ENCODE data around the gene MFSD2A. TPM values are rescaled to one million over a fixed set of nuclear protein-coding genes. Genes with fewer than 3 reads are reported as not detected.

Gene MFSD2A
- polyA plus RNA-seq, 1 of the 3 experiments (the other 2 are of a cell fraction), result 6.3 TPM

GRCh38 chr1:39996396-39997004 is 41.6 kb downstream of the MFSD2A start:
- Histone ChIP-seq H3K36me3 (replicated peaks in 1 of 2; ENCODE audit: control insufficient read depth in 1 of 2, insufficient read depth in 2 of 2, low read length in 1 of 2) (no peaks in the 10 kb centered on the region), H2AFZ (ENCODE audit: low read depth) (no peak overlapping the region), H3F3A (replicated peaks; ENCODE audit: insufficient read depth) (no peaks in the 10 kb centered on the region), H3K4me1 (ENCODE audit: control insufficient read depth in 1 of 2, insufficient read depth in 2 of 2, low read depth in 1 of 2, low read length in 1 of 2) (no peaks in the 10 kb centered on the region; a peak in 1 of 4 replicates), H3K4me2 (no peak overlapping the region), H3K9me3 (no peaks in the 10 kb centered on the region), H3K9ac (no peak overlapping the region), H3K9me2 (no peaks in the 10 kb centered on the region), H3K4me3 (ENCODE audit: low read depth in 2 of 2, low read length in 1 of 2) (no peak overlapping the region), H3K27me3 (ENCODE audit: insufficient read depth) (no peaks in the 10 kb centered on the region), H3K27ac (ENCODE audit: low read depth in 2 of 2, low read length in 1 of 2) (no peak overlapping the region), H4K20me1 (ENCODE audit: insufficient read depth) (no peaks in the 10 kb centered on the region), H3K79me2 (ENCODE audit: insufficient read depth) (no peaks in the 10 kb centered on the region)
- TF ChIP-seq RXRA (IDR thresholded peaks at IDR 0.05; ENCODE audit: borderline replicate concordance, low read depth) (no peak), FOSL2 (IDR thresholded peaks at IDR 0.05; ENCODE audit: borderline replicate concordance, low read depth) (no peak), EZH2phosphoT487 (IDR thresholded peaks at IDR 0.05; ENCODE audit: borderline replicate concordance, low read depth) (no peak), SIN3A (IDR thresholded peaks at IDR 0.05; ENCODE audit: borderline replicate concordance, low read depth, low read length) (no peak), MXI1 (IDR thresholded peaks at IDR 0.05; ENCODE audit: low read depth, low read length) (no peak), MAX (IDR thresholded peaks at IDR 0.05; ENCODE audit: low read depth) (no peak), POLR2AphosphoS5 (IDR thresholded peaks at IDR 0.05; ENCODE audit: low read depth, low read length) (no peak), USF2 (IDR thresholded peaks at IDR 0.05; ENCODE audit: borderline replicate concordance, low read depth, low read length) (no peak), TCF12 (IDR thresholded peaks at IDR 0.05) (no peak), JUND (IDR thresholded peaks at IDR 0.05) (no peak), TEAD4 (IDR thresholded peaks at IDR 0.05; ENCODE audit: borderline replicate concordance, insufficient read depth) (no peak), MEF2A (IDR thresholded peaks at IDR 0.05; ENCODE audit: borderline replicate concordance, low read depth) (no peak), NRF1 (IDR thresholded peaks at IDR 0.05; ENCODE audit: low read depth, low read length) (no peak), CHD2 (IDR thresholded peaks at IDR 0.05; ENCODE audit: low read length, partially characterized antibody) (no peak)
- POLR2A ChIA-PET, result no interaction called here
- CTCF ChIA-PET, result interaction anchor here (1.1 kb wide), 1 partner anchor 23 kb away, joined by 7 read pairs; no protein-coding TSS in a partner anchor
- no peak for DNase-seq

DNA sequence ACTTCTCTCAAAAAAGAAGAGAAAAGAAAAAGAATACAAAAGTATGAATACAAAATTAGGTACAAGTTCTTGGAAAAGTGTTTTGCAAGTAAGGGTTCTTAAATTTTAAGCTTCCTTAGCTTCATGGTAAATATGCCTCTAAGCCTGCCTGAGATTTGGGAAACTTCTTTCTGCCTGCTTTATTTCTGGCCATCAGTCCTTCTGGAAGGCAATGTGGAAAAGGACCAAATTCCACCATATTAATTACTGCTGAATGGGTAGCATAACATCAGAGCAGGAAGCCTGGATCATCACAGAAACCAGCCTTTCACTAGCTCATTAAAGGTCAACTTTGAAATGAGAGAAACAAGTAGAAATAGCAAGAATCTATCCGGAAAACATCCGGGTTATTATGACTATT is 46.5 kb downstream of the MFSD2A start:
- ChIA-PET CTCF (interaction anchor here (0.7 to 1.3 kb wide), 2 partner anchors 34 to 82 kb away, joined by 3 to 5 read pairs; no protein-coding TSS in a partner anchor), POLR2A (interaction anchor here (0.5 kb wide), 1 partner anchor 10 kb away, joined by 4 read pairs; no protein-coding TSS in a partner anchor)
- H3F3A ChIP-seq (replicated peaks; ENCODE audit: insufficient read depth), result no peaks in the 10 kb centered on the region
- DNase-seq, result no peak
- TF ChIP-seq RFX5 (IDR thresholded peaks at IDR 0.05; ENCODE audit: low read length) (no peak), USF1 (IDR thresholded peaks at IDR 0.05; ENCODE audit: borderline replicate concordance, low read depth) (no peak), NRF1 (IDR thresholded peaks at IDR 0.05; ENCODE audit: low read depth, low read length) (no peak), MXI1 (IDR thresholded peaks at IDR 0.05; ENCODE audit: low read depth, low read length) (no peak), NFIC (IDR thresholded peaks at IDR 0.05; ENCODE audit: borderline replicate concordance) (no peak), RXRA (IDR thresholded peaks at IDR 0.05; ENCODE audit: borderline replicate concordance, low read depth) (no peak), TCF12 (IDR thresholded peaks at IDR 0.05) (no peak), ZBTB33 (IDR thresholded peaks at IDR 0.05; ENCODE audit: borderline replicate concordance, low read depth) (no peak), CHD2 (IDR thresholded peaks at IDR 0.05; ENCODE audit: low read length, partially characterized antibody) (no peak), FOSL2 (IDR thresholded peaks at IDR 0.05; ENCODE audit: borderline replicate concordance, low read depth) (no peak), MAX (IDR thresholded peaks at IDR 0.05; ENCODE audit: low read depth) (no peak), TEAD4 (IDR thresholded peaks at IDR 0.05; ENCODE audit: borderline replicate concordance, insufficient read depth) (no peak), FOXM1 (IDR thresholded peaks at IDR 0.05; ENCODE audit: low read depth) (no peak), GATA2 (CRISPR knock-in tag; IDR thresholded peaks at IDR 0.05) (no peak), SIN3A (IDR thresholded peaks at IDR 0.05; ENCODE audit: borderline replicate concordance, low read depth, low read length) (no peak)
- TF ChIP-seq, protein P1, sequence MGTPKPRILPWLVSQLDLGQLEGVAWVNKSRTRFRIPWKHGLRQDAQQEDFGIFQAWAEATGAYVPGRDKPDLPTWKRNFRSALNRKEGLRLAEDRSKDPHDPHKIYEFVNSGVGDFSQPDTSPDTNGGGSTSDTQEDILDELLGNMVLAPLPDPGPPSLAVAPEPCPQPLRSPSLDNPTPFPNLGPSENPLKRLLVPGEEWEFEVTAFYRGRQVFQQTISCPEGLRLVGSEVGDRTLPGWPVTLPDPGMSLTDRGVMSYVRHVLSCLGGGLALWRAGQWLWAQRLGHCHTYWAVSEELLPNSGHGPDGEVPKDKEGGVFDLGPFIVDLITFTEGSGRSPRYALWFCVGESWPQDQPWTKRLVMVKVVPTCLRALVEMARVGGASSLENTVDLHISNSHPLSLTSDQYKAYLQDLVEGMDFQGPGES (IDR thresholded peaks at IDR 0.05; ENCODE audit: low read depth, low read length), result no peak
- no peaks in the 10 kb centered on the region for H3K36me3 ChIP-seq (replicated peaks in 1 of 2; ENCODE audit: control insufficient read depth in 1 of 2, insufficient read depth in 2 of 2, low read length in 1 of 2)
- H3K79me2 ChIP-seq (ENCODE audit: insufficient read depth), result no peaks in the 10 kb centered on the region
- no peak overlapping the region for H3K4me3 ChIP-seq (ENCODE audit: low read depth in 2 of 2, low read length in 1 of 2)
- 72% methylated on average over 2 of the region's 2 CpGs for WGBS (ENCODE audit: low lambda C conversion rate)
- H2AFZ ChIP-seq (ENCODE audit: low read depth), result no peak overlapping the region
- no peaks in the 10 kb centered on the region for H4K20me1 ChIP-seq (ENCODE audit: insufficient read depth)
- no peak overlapping the region for H3K27ac ChIP-seq (ENCODE audit: low read depth in 2 of 2, low read length in 1 of 2)
- no peaks in the 10 kb centered on the region for H3K9me3 ChIP-seq
- H3K9ac ChIP-seq, result no peak overlapping the region
- no peaks in the 10 kb centered on the region for H3K9me2 ChIP-seq
- no peaks in the 10 kb centered on the region for H3K27me3 ChIP-seq (ENCODE audit: insufficient read depth)
- H3K4me2 ChIP-seq, result no peak overlapping the region
- H3K4me1 ChIP-seq (ENCODE audit: control insufficient read depth in 1 of 2, insufficient read depth in 2 of 2, low read depth in 1 of 2, low read length in 1 of 2), result no peaks in the 10 kb centered on the region

Measured in SK-N-SH (cell line).